Lung (tissue), 16 donors: ENCODE data around the gene ZBTB42. TPM values are rescaled to one million over a fixed set of nuclear protein-coding genes. Genes with fewer than 3 reads are reported as not detected.
A peak's percentile ranks its signal among the peaks of the same experiment; 100 is the strongest.

Source experiments
- ATAC-seq: fragments of 200-7000 bp; cut with Tn5 transposase; one replicate; pipeline ENCODE4 v1.9.1; 2020; ENCODE audit warnings: moderate number of reproducible peaks; ENCODE audit not compliant: insufficient read depth, low FRiP score
- DNase-seq, 3 donors: peaks; one replicate each; pipeline ENCODE4 v3.0.0-alpha.2; 2013 to 2017
- H3K27ac ChIP-seq, 2 donors: one replicate each; pipeline ENCODE4 v1.5.1; 2013; ENCODE audit warnings: mild to moderate bottlenecking in 2 of 2, moderate library complexity in 2 of 2, control low read depth in 1 of 2, inconsistent platforms in 1 of 2, low read depth in 1 of 2, low read length in 1 of 2
- H3K27me3 ChIP-seq, 3 donors: one replicate each; pipeline ENCODE4 v1.5.1; 2013; ENCODE audit warnings: low read length in 2 of 3; ENCODE audit not compliant: control insufficient read depth in 3 of 3, insufficient read depth in 3 of 3
- H3K36me3 ChIP-seq, 4 donors: one replicate each; pipeline ENCODE4 v1.5.1; 2013; ENCODE audit warnings: low read length in 4 of 4, mild to moderate bottlenecking in 1 of 4, moderate library complexity in 1 of 4; ENCODE audit not compliant: control insufficient read depth in 4 of 4, insufficient read depth in 4 of 4
- H3K4me1 ChIP-seq, 5 donors: one replicate each; pipeline ENCODE4 v1.5.1; 2013; ENCODE audit warnings: low read length in 5 of 5, mild to moderate bottlenecking in 2 of 5, moderate library complexity in 1 of 5; ENCODE audit not compliant: control insufficient read depth in 5 of 5, insufficient read depth in 5 of 5
- H3K4me3 ChIP-seq: one replicate; pipeline ENCODE4 v1.5.1; 2013; ENCODE audit warnings: mild to moderate bottlenecking, control low read depth, moderate library complexity
- H3K9ac ChIP-seq, 2 donors: one replicate each; pipeline ENCODE4 v1.5.1; 2013; ENCODE audit warnings: low read length in 2 of 2, control low read depth in 1 of 2; ENCODE audit not compliant: insufficient read depth in 1 of 2
- H3K9me3 ChIP-seq, 4 donors: one replicate each; pipeline ENCODE4 v1.5.1; 2013; ENCODE audit warnings: low read length in 3 of 4, mild to moderate bottlenecking in 1 of 4, moderate library complexity in 1 of 4; ENCODE audit not compliant: control insufficient read depth in 4 of 4, insufficient read depth in 3 of 4
- CTCF ChIP-seq: IDR thresholded peaks from 2 replicates; pipeline ENCODE4 v1.5.1; 2012; ENCODE audit warnings: mild to moderate bottlenecking; ENCODE audit errors: control extremely low read depth, extremely low read depth
- WGBS, 2 donors: extraction: QIAGEN DNeasy Blood & Tissue Kit; methylation state at CpG; one replicate each; pipeline ENCODE4 v1.1.7; 2013; 5-methylcytosine and 5-hydroxymethylcytosine counted together
- long read RNA-seq, 5 donors: transcript quantifications; one replicate each; lab custom pipeline, GENCODE V29; 2026
- polyA plus RNA-seq, 2 donors: library from polyadenylated mRNA; stranded (reverse); fragments of 200-250 nt; gene quantifications; one replicate each; pipeline ENCODE4 v1.2.1, GENCODE V29; 2013
- total RNA-seq, 2 donors: library from RNA; depleted of rRNA in 1 of 2; stranded (reverse); fragments of >200 nt in 1 of 2; gene quantifications; one replicate each; pipeline ENCODE4 v1.2.1, GENCODE V29; 2014 to 2021
- donor health status: control.
- donor health status: control.
- donor health status: Bipolar disorder and iron deficiency.
- donor health status: healthy.
- donor health status: DM: yes; HTN: yes; CAD: no.

ZBTB42 gene
- total RNA-seq (10 to 100 TPM; 10.2 to 18.6 TPM), polyA plus RNA-seq (10 to 100 TPM; 11.4 to 11.9 TPM)
- long read RNA-seq, donor 1, transcript ZBTB42-201 (1 exons, 3,800 nt): major isoform, 14 of 15 reads
- long read RNA-seq, donor 1, partial matches to known transcripts: 0 of 15 reads
- long read RNA-seq, donor 1, other reads (novel, unspliced or antisense): 0 of 15 reads
- long read RNA-seq, donor 2, transcript ZBTB42-201 (1 exons, 3,800 nt): major isoform, 6 of 8 reads
- long read RNA-seq, donor 2, partial matches to known transcripts: 0 of 8 reads
- long read RNA-seq, donor 2, other reads (novel, unspliced or antisense): 0 of 8 reads
- long read RNA-seq, donor 3, partial matches to known transcripts: 0 of 3 reads
- long read RNA-seq, donor 3, other reads (novel, unspliced or antisense): 0 of 3 reads
- long read RNA-seq, donor 4, transcript ZBTB42-201 (1 exons, 3,800 nt): major isoform, 7 of 7 reads
- long read RNA-seq, donor 4, partial matches to known transcripts: 0 of 7 reads
- long read RNA-seq, donor 4, other reads (novel, unspliced or antisense): 0 of 7 reads
- long read RNA-seq, donor 5, transcript ZBTB42-201 (1 exons, 3,800 nt): major isoform, 11 of 13 reads
- long read RNA-seq, donor 5, partial matches to known transcripts: 0 of 13 reads
- long read RNA-seq, donor 5, other reads (novel, unspliced or antisense): 0 of 13 reads

GRCh38 chr14:104800771-104801519 is at the start of gene ZBTB42:
ZBTB42 (plus strand) TSS chr14:104801101; CDS start chr14:104801198, 97 bp downstream.
- DNase-seq (peak; percentile 74 to 86 (median 83)), ATAC-seq (peak; percentile 29)
- Histone ChIP-seq H3K9ac (peak within 1 kb of the TSS; percentile 75 to 81), H3K9me3 (no peaks in the 10 kb centered on the region), H3K27me3 (no peaks in the 10 kb centered on the region), H3K36me3 (no peaks in the 10 kb centered on the region), H3K27ac (peak within 1 kb of the TSS; percentile 84 to 96), H3K4me1 (peaks cover 5 to 46% (median 31%) of the 10 kb centered on the region in 5 donors), H3K4me3 (peak within 1 kb of the TSS; percentile 51)
- 1 to 2% methylated on average over 84 to 105 of the region's 105 CpGs for WGBS, 2 donors
- no peak for TF ChIP-seq CTCF

DNA sequence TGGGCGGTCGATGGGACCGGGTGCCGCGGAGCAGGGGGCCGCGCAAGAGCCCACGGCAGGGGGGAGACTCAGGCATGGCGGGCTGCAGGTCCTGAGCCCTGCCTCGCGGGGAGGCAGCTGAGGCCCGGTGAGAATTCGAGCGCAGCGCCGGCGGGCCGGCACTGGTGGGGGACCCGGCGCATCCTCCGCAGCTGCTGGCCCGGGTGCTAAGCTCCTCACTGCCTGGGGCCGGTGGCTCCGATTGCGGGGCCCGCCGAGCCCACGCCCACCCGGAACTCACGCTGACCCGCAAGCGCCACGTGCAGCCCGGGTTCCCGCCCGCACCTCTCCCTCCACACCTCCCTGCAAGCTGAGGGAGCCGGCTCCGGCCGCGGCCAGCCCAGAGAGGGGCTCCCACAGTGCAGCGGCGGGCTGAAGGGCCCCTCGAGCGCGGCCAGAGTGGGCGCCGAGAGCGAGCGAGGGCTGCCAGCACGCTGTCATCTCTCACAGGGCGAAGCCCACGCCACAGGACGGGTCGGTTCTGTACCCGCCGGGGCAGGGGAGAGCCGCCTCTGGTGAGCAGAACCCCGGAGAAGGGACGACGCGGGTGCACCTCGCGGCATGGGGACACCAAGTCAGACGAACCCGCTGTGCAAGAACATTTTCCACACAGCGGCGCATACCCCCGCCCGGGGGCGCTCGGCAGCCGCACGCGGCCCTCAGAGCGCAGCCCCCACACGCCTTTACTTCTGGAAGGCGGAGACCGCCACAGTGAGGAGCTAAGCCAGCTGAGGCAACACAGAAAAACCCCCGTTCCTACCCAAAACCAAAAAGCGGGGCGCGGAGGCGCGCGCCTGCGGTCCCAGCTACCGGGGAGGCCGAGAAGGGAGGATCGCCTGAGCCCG is 49.1 kb upstream of the ZBTB42 start:
- no peak for ATAC-seq
- H3K4me1 ChIP-seq: peaks cover 0 to 50% (median 21%) of the 10 kb centered on the region in 5 donors

More for the DNA sequence above, 49.1 kb upstream of the ZBTB42 start:
- WGBS, 2 donors: 73 to 79% methylated on average over 71 to 90 of the region's 90 CpGs
- H3K4me3 ChIP-seq: peak overlapping the region; percentile 32
- H3K27me3 ChIP-seq: no peaks in the 10 kb centered on the region
- H3K27ac ChIP-seq: peak overlapping the region; percentile 74 to 88
- peaks cover 0 to 18% (median 11%) of the 10 kb centered on the region in 4 donors for H3K36me3 ChIP-seq
- DNase-seq: peak in 1 of 3 donors; percentile 30
- TF ChIP-seq CTCF: no peak
- peak overlapping the region in 1 of 2 donors; percentile 83 for H3K9ac ChIP-seq
- no peaks in the 10 kb centered on the region for H3K9me3 ChIP-seq
